KMS-11 (cell line): ENCODE measurements around the gene NEMF.
A peak's percentile ranks its signal among the peaks of the same experiment; 100 is the strongest.

Experiments
- H2AFZ ChIP-seq: fragments of 200-600 bp; sonication (generic); 2 replicates; pipeline ENCODE4 v1.6.1; 2016; ENCODE audit warnings: antibody characterized with exemption, mixed run types, low read depth
- H3K27ac ChIP-seq: fragments of 200-600 bp; sonication (generic); 2 replicates; pipeline ENCODE4 v1.6.1; 2016; ENCODE audit warnings: mild to moderate bottlenecking, mixed run types
- H3K27me3 ChIP-seq: fragments of 200-600 bp; sonication (generic); 2 replicates; pipeline ENCODE4 v1.6.1; 2017; ENCODE audit warnings: mild to moderate bottlenecking, low read depth, mixed run types, moderate library complexity; ENCODE audit not compliant: insufficient read depth
- H3K36me3 ChIP-seq: fragments of 200-600 bp; sonication (generic); 2 replicates; pipeline ENCODE4 v1.6.1; 2017; ENCODE audit warnings: mild to moderate bottlenecking, mixed run types; ENCODE audit not compliant: insufficient read depth
- H3K4me1 ChIP-seq: fragments of 200-600 bp; sonication (generic); 2 replicates; pipeline ENCODE4 v1.6.1; 2016; ENCODE audit warnings: mild to moderate bottlenecking, low read depth, mixed run types; ENCODE audit not compliant: poor library complexity, severe bottlenecking
- H3K4me2 ChIP-seq: fragments of 200-600 bp; sonication (generic); 2 replicates; pipeline ENCODE4 v1.7.0; 2016; ENCODE audit warnings: mild to moderate bottlenecking, mixed run types
- H3K4me3 ChIP-seq: fragments of 200-600 bp; sonication (generic); IDR thresholded peaks from 2 replicates; pipeline ENCODE4 v1.6.1; 2017; ENCODE audit warnings: low read depth, low read length, mixed read lengths; ENCODE audit not compliant: insufficient read depth
- H3K79me2 ChIP-seq: fragments of 200-600 bp; sonication (generic); 2 replicates; pipeline ENCODE4 v1.6.1; 2016; ENCODE audit warnings: low read depth, mixed run types; ENCODE audit not compliant: insufficient read depth
- H3K9ac ChIP-seq: fragments of 200-600 bp; sonication (generic); 2 replicates; pipeline ENCODE4 v1.6.1; 2016; ENCODE audit warnings: mild to moderate bottlenecking, mixed run types
- H4K20me1 ChIP-seq: fragments of 200-600 bp; sonication (generic); 2 replicates; pipeline ENCODE4 v1.6.1; 2016; ENCODE audit warnings: mild to moderate bottlenecking, mixed run types; ENCODE audit not compliant: insufficient read depth
- TF ChIP-seq, protein P1 (sequence below): fragments of 200-600 bp; sonication (generic); conservative IDR thresholded peaks from 2 replicates; pipeline ENCODE4 v1.6.1; 2017; ENCODE audit warnings: low read depth, mild to moderate bottlenecking, antibody characterized with exemption, low read length, moderate library complexity, mixed read lengths

NEMF gene

DNA sequence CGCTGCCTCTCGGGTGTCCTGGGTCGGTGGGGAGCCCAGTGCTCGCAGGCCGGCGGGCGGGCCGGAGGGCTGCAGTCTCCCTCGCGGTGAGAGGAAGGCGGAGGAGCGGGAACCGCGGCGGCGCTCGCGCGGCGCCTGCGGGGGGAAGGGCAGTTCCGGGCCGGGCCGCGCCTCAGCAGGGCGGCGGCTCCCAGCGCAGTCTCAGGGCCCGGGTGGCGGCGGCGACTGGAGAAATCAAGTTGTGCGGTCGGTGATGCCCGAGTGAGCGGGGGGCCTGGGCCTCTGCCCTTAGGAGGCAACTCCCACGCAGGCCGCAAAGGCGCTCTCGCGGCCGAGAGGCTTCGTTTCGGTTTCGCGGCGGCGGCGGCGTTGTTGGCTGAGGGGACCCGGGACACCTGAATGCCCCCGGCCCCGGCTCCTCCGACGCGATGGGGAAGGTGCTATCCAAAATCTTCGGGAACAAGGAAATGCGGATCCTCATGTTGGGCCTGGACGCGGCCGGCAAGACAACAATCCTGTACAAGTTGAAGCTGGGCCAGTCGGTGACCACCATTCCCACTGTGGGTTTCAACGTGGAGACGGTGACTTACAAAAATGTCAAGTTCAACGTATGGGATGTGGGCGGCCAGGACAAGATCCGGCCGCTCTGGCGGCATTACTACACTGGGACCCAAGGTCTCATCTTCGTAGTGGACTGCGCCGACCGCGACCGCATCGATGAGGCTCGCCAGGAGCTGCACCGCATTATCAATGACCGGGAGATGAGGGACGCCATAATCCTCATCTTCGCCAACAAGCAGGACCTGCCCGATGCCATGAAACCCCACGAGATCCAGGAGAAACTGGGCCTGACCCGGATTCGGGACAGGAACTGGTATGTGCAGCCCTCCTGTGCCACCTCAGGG, 41.0 kb upstream of the NEMF start:
- peak overlapping the region; percentile 92; the same call in 1 of the 2 replicates for H3K4me2 ChIP-seq
- H3K9ac ChIP-seq = peak overlapping the region; percentile 96
- peaks cover 18% of the 10 kb centered on the region for H4K20me1 ChIP-seq
- peak overlapping the region; percentile 96 for H3K27ac ChIP-seq
- H3K4me3 ChIP-seq = no peak overlapping the region
- H3K36me3 ChIP-seq = 0 out of 2 replicates have a peak, but pooled peaks cover 2% of the 10 kb centered on the region
- H3K4me1 ChIP-seq = peaks cover 37% of the 10 kb centered on the region
- H2AFZ ChIP-seq = no peak overlapping the region; the same call in 1 of the 2 replicates
- TF ChIP-seq, protein P1, sequence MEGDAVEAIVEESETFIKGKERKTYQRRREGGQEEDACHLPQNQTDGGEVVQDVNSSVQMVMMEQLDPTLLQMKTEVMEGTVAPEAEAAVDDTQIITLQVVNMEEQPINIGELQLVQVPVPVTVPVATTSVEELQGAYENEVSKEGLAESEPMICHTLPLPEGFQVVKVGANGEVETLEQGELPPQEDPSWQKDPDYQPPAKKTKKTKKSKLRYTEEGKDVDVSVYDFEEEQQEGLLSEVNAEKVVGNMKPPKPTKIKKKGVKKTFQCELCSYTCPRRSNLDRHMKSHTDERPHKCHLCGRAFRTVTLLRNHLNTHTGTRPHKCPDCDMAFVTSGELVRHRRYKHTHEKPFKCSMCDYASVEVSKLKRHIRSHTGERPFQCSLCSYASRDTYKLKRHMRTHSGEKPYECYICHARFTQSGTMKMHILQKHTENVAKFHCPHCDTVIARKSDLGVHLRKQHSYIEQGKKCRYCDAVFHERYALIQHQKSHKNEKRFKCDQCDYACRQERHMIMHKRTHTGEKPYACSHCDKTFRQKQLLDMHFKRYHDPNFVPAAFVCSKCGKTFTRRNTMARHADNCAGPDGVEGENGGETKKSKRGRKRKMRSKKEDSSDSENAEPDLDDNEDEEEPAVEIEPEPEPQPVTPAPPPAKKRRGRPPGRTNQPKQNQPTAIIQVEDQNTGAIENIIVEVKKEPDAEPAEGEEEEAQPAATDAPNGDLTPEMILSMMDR = no peak
- H3K27me3 ChIP-seq = no peaks in the 10 kb centered on the region
- H3K79me2 ChIP-seq = peaks cover 56% of the 10 kb centered on the region

DNA sequence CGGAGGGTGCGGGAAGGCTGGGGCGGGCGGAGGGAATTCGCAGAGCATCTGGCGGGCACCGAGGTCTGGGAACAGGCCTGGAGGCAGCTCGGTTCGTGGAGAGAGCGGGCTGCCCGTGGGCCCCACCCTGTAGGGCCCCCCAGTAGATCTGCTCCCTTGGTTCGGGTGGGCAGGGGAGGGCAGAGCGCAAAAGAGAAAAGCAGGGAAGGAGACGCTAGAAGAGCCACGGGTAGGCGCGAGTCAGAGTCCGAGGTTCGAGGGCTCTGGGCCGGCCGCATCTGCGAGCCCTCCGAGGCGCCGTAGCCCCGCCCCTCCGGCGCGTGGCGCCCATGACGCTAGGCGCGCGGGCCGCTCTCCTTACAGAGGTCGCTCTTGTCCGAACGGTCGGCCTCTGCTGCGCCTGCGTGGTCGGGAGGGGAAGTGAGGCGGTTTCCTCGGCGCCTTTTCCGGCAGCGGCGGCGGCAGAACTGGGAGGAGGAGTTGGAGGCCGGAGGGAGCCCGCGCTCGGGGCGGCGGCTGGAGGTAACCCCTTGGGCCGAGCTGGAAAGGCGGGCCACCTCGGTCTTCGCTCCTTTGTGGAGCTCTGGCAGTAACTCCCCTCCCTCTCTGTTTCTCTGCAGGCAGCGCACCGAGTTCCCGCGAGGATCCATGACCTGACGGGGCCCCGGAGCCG, 40.2 kb upstream of the NEMF start, which contains the start of gene ARF6:
TSS of gene ARF6 (plus strand) at position 447 of the 673 bp plus-strand sequence. CDS start 655 bp downstream, outside the sequence.
- Histone ChIP-seq H4K20me1 (peaks cover 18% of the 10 kb centered on the region), H3K4me3 (no peak within 1 kb of the TSS), H3K4me1 (peaks cover 29% of the 10 kb centered on the region), H3K27ac (peak within 1 kb of the TSS; percentile 96), H3K4me2 (peak within 1 kb of the TSS; percentile 92), H3K79me2 (peaks cover 48% of the 10 kb centered on the region), H3K9ac (peak within 1 kb of the TSS; percentile 96), H3K27me3 (no peaks in the 10 kb centered on the region), H3K36me3 (0 out of 2 replicates have a peak, but pooled peaks cover 2% of the 10 kb centered on the region), H2AFZ (peak within 1 kb of the TSS; percentile 19; the same call in 1 of the 2 replicates)
- TF ChIP-seq, protein P1 = no peak

DNA sequence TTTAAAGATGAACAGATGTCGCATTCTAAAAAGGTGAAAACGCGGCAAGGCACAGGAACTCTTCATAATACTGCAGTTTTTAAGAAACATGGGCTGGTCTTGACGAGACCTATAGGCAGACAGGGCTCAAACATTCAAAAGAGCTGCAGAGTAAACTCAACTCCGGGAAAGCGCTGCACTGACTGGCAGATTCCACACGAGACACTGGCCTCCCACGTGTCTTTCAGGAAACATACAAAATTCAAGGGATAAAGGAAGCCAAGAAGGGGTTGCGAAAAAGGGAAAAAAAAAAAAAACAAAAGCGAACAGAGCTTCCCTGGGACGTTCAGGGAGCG, 39.7 kb upstream of the NEMF start:
- H2AFZ ChIP-seq = peak overlapping the region; percentile 19; the same call in 1 of the 2 replicates
- 0 out of 2 replicates have a peak, but pooled peaks cover 2% of the 10 kb centered on the region for H3K36me3 ChIP-seq
- H4K20me1 ChIP-seq = peaks cover 18% of the 10 kb centered on the region
- H3K9ac ChIP-seq = peak overlapping the region; percentile 96
- H3K27ac ChIP-seq = peak overlapping the region; percentile 96
- H3K4me1 ChIP-seq = peaks cover 24% of the 10 kb centered on the region
- H3K27me3 ChIP-seq = no peaks in the 10 kb centered on the region
- peak overlapping the region; percentile 87 for H3K4me2 ChIP-seq
- TF ChIP-seq, protein P1 = no peak
- peaks cover 43% of the 10 kb centered on the region for H3K79me2 ChIP-seq
- no peak overlapping the region for H3K4me3 ChIP-seq

DNA sequence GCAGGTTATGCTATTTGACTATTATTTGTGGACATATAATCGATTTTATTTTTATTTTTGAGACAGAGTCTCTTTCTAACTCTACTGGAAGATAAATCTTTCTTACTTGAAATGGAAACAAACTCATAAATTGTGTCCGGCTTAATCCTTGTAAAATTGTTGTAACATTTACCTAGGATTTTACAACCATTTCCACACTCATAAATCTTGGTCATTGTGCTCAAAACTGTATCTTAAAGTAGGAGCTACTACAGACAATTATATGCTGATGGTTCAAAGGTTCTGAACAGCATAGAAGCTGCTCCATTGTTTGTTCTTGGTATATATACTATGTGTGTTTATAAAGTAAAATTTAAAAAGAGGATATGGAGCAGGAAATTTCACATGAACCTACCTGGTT, 35.7 kb upstream of the NEMF start:
- H3K4me1 ChIP-seq = peaks cover 12% of the 10 kb centered on the region
- H3K36me3 ChIP-seq = no peaks in the 10 kb centered on the region
- no peak overlapping the region for H2AFZ ChIP-seq
- no peak overlapping the region for H3K4me3 ChIP-seq
- H3K9ac ChIP-seq = no peak overlapping the region
- no peak overlapping the region for H3K27ac ChIP-seq
- H3K4me2 ChIP-seq = no peak overlapping the region
- H4K20me1 ChIP-seq = no peaks in the 10 kb centered on the region
- H3K79me2 ChIP-seq = peaks cover 3% of the 10 kb centered on the region; the same call in 1 of the 2 replicates
- no peaks in the 10 kb centered on the region for H3K27me3 ChIP-seq
- TF ChIP-seq, protein P1 = no peak
